Fibroblast of lung (primary cell): Measurements from ENCODE around the gene UBE3A.

Experiments used
- CTCF ChIP-seq, 2 donors: IDR thresholded peaks in 1 of 2; conservative IDR thresholded peaks in 1 of 2; 1 replicate in 1 of 2; 2 replicates in 1 of 2; pipeline ENCODE4 v1.5.1; 2011 to 2012; ENCODE audit warnings: low read length in 2 of 2, control low read depth in 1 of 2, inconsistent platforms in 1 of 2, low read depth in 1 of 2, mild to moderate bottlenecking in 1 of 2
- EZH2 ChIP-seq: IDR thresholded peaks from 2 replicates; pipeline ENCODE4 v1.5.1; 2012; ENCODE audit warnings: low read length, control low read depth, mild to moderate bottlenecking; ENCODE audit errors: missing control alignments

GRCh38 chr15:25470230-25470629, 31.4 kb upstream of the UBE3A start:
- TF ChIP-seq CTCF (conservative IDR thresholded peaks at IDR 0.05 in 1 of 2, IDR thresholded peaks at IDR 0.05 in 1 of 2; ENCODE audit: low read depth in 1 of 2, low read length in 2 of 2) (no peak), EZH2 (no peak)
